AG09319 (cell line): ENCODE measurements around the gene HORMAD2.

ENCODE experiments used
- DNase-seq: peaks from one replicate; pipeline ENCODE4 v3.0.0-alpha.2; 2010; ENCODE audit warnings: low read depth; ENCODE audit errors: extremely low read depth
- TF ChIP-seq, protein P1 (sequence below): IDR thresholded peaks from 2 replicates; pipeline ENCODE4 v1.5.1; 2011; ENCODE audit warnings: low read depth, mild to moderate bottlenecking, inconsistent platforms, low read length, moderate library complexity

HORMAD2 gene

DNA sequence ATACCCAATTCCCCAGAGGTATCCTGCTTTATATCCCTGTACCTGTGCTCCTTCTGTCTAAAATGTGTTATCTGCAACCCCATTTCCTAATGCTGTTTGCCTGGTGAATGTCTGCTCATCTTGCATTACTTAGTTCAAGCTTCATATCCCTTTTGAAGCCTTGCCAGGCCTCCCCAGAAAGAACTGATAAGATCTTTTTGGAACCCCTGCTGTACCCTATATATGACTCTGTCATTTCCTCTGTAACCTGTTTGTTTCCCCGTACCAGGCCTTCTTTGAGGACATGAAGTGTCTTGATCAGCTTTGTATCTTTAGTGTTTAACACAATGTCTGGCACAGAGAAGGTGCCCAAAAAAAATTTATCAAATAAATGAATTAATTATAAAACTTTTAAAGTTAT lies 88.7 kb downstream of the HORMAD2 start:
- no peak for DNase-seq
- TF ChIP-seq, protein P1, sequence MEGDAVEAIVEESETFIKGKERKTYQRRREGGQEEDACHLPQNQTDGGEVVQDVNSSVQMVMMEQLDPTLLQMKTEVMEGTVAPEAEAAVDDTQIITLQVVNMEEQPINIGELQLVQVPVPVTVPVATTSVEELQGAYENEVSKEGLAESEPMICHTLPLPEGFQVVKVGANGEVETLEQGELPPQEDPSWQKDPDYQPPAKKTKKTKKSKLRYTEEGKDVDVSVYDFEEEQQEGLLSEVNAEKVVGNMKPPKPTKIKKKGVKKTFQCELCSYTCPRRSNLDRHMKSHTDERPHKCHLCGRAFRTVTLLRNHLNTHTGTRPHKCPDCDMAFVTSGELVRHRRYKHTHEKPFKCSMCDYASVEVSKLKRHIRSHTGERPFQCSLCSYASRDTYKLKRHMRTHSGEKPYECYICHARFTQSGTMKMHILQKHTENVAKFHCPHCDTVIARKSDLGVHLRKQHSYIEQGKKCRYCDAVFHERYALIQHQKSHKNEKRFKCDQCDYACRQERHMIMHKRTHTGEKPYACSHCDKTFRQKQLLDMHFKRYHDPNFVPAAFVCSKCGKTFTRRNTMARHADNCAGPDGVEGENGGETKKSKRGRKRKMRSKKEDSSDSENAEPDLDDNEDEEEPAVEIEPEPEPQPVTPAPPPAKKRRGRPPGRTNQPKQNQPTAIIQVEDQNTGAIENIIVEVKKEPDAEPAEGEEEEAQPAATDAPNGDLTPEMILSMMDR: no peak

- no peak for DNase-seq
- TF ChIP-seq, protein P1: no peak
These were observed 89.9 kb downstream of the HORMAD2 start for GRCh38 chr22:30170129-30170528.

DNA sequence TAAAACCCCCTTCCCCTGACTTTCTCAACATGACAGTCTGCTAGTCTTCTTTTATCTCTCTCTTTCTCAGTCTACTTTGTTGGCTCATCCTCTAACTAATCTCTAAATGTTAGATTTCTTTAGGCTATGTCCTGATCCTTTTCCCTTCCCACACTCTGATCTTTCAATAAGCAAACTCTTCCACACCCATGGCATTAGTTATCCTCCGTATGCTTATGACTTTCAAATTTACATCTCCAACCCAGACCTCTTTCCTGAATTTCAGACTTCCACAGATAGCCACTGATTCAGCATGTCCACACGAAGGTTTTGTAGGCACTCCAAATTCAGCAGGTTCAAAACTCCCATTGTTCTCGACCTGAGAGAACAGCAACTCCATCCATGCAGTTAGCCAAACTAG lies 90.7 kb downstream of the HORMAD2 start:
- DNase-seq: no peak
- TF ChIP-seq, protein P1: no peak

GRCh38 chr22:30175690-30176288 lies 95.5 kb downstream of the HORMAD2 start:
- no peak for DNase-seq

GRCh38 chr22:30176431-30176830 lies 96.2 kb downstream of the HORMAD2 start:
- no peak for DNase-seq
- TF ChIP-seq, protein P1: no peak

More at GRCh38 chr22:30175690-30176288, 95.5 kb downstream of the HORMAD2 start:
- TF ChIP-seq, protein P1: no peak

- TF ChIP-seq, protein P1: no peak; the same call in 1 of the 2 replicates
- no peak for DNase-seq
These were observed 98.2 kb downstream of the HORMAD2 start for GRCh38 chr22:30178181-30179126.

GRCh38 chr22:30180616-30181015 lies 100.4 kb downstream of the HORMAD2 start:
- no peak for DNase-seq
- TF ChIP-seq, protein P1: no peak
